GM12864 (cell line): Measurements from ENCODE around the gene CD63.

Source experiments
- DNase-seq: peaks from one replicate; pipeline ENCODE4 v3.0.0-alpha.2; 2011; ENCODE audit warnings: low read depth
- H3K4me3 ChIP-seq: 2 replicates; pipeline ENCODE4 v1.5.1; 2011; ENCODE audit warnings: mild to moderate bottlenecking, low read depth, low read length, control low read depth
- CTCF ChIP-seq: IDR thresholded peaks from 2 replicates; pipeline ENCODE4 v1.5.1; 2011; ENCODE audit warnings: low read depth, mild to moderate bottlenecking, moderate library complexity, low read length, control low read depth, inconsistent platforms; ENCODE audit errors: missing control alignments

Gene CD63

DNA sequence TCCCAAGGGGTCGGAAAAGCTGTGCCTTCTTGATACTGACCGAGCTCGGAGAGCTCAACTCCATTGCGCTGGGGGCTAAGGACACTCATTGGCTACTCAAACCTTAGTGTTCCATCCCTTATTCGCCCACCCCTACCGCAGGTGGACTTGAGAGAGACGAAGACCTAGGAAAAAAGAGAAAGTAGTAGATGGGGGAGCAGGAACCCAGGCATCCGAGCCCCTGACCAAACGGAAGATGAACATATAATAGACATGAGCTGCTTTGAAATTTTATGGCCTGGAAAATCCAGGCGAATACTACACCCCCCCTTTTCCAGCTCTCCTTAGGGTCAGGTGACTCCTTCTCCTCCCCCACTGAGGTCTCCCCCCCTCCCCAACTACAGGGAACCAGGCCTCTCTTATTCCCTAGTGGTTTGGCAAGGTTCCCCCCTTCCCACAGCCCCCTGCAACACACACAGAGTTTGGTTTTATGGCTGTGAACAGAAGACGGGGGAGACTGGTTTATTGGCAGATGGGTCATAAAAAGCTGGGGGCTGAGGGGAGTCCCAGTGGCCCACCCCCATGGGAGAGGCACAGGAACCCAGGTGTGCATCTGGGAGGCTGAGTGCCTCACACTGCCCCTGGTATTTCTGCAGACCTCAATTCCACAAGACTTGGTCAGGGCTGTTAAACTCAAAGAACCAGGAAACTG lies 15.7 kb upstream of the CD63 start:
- DNase-seq, result no peak

GRCh38 chr12:55743406-55744339 lies 14.9 kb upstream of the CD63 start:
- no peak for TF ChIP-seq CTCF
- peak overlapping the region; percentile 69 for H3K4me3 ChIP-seq
- DNase-seq, result no peak

More for the DNA sequence above, 15.7 kb upstream of the CD63 start:
- TF ChIP-seq CTCF, result no peak
- peak overlapping the region; percentile 69 for H3K4me3 ChIP-seq

- H3K4me3 ChIP-seq, result peak within 1 kb of the TSS; percentile 69
- no peak for DNase-seq
- no peak for TF ChIP-seq CTCF
Observed at GRCh38 chr12:55742719-55743405, 14.1 kb upstream of the CD63 start, which contains the start of gene GDF11. GDF11 (plus strand) TSS chr12:55743122; CDS start chr12:55743317, 195 bp downstream.

DNA sequence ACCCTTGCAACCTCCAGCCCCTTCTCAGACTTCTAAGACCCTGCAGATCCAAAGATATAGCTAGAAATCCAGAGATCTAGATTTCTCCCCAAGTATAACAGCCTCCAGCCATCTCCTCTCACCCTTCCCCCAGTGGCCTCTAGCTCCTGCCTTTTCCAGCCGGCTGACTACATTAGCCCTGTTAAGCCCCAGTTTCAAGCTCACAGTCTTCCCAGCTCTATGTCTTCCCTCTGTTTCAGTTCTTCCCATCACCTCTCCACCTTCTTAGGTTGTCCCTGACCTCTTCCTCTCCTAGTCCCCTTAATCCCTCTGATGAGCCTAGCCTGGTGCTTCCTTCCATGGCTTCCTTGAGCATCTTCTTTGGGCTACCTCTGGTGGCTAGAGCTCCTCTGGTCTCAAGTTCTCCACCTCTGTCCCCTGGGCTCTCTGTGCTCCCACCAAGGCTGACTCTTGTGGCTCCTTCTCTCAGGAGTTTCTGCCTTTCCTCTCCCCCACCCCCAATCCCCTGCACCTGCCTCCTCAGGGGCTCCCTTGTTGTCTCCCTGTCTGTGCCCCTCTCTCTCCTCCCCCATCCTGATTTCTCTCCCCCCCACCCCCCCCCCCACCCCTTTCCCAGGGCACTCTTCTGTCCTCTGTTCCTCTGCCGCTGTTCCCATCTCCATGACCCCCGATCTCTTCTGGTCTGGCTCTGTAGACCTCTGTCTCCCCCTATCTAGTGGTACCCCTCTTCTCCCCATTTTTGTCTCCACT lies 13.3 kb upstream of the CD63 start:
- no peak for DNase-seq
- peak overlapping the region; percentile 41 for H3K4me3 ChIP-seq
- TF ChIP-seq CTCF, result no peak

DNA sequence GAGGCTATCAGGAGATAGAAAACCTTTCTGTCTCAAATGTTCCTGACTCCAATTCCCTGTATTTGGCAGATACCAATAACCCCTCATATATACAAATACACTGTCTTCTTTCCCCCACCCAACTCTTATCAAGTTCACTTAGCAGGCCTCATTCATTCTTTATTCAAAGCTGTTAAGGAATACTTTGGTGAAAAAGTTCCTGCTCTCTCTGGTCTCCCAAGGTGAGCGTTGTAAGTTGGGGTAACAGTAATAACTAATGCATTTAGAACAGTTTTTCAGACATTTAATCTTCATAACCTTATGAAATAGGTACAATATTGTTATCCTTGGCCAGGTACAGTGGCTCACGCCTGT lies 10.2 kb upstream of the CD63 start:
- H3K4me3 ChIP-seq, result no peak overlapping the region; the same call in 1 of the 2 replicates
- DNase-seq, result no peak
- TF ChIP-seq CTCF, result no peak

- TF ChIP-seq CTCF, result peak; percentile 70
- peak overlapping the region; percentile 64 for H3K4me3 ChIP-seq
- peak; percentile 73 for DNase-seq
Observed at GRCh38 chr12:55738123-55739024, 9.6 kb upstream of the CD63 start.
